ES-I3 (cell line): ENCODE measurements around the gene AIMP1.

Experiments
- H3K36me3 ChIP-seq: 2 replicates; pipeline ENCODE4 v1.6.1; 2013; ENCODE audit warnings: mild to moderate bottlenecking, low read length, control low read depth, moderate library complexity; ENCODE audit not compliant: insufficient read depth
- H3K4me1 ChIP-seq: 2 replicates; pipeline ENCODE4 v1.6.1; 2013; ENCODE audit warnings: mild to moderate bottlenecking, control low read depth, low read length; ENCODE audit not compliant: insufficient read depth
- H3K9ac ChIP-seq: 2 replicates; pipeline ENCODE4 v1.6.1; 2013; ENCODE audit warnings: low read depth, mild to moderate bottlenecking, low read length, moderate library complexity
- H3K9me3 ChIP-seq: 2 replicates; pipeline ENCODE4 v1.6.1; 2013; ENCODE audit warnings: mild to moderate bottlenecking, low read length, moderate library complexity; ENCODE audit not compliant: control insufficient read depth, insufficient read depth

AIMP1 gene

DNA sequence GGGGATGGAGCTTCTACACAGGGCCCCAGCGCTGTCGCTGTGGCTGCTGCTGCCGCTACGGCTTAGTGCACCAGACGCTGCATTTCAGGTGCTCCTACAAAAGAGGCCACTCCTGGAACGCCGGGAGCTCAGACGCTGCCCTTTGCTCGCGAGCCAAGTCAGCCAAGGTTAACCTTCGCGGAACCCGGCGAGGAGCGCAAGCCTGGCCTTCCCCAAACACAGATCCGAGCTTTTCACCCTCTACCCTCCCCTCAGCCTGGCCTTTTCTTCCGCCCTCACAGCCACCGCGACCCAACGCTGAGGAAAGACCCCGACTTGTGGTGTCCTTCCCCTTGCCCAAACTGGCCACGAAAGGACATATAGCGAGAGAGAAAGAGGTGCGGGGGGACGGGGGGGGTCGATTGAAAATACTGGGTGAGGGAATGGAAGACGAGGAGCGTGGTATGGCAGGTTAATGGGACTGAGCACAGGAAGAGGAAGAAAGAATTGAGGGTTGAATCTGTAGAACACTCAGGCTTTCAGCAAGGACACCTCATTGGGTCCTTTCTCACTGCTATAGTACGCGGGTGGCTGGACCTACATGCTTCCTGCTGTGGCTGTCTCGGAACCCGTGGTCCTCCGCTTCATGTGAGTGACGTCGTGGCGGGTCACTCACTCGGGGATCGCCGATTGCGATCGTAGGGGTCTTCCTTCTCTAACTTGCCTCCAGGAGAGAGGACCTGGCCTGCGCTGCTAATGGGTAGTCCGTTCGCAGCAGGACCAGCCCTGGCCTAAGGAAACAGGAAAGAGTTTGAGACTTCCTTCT lies at the start of gene AIMP1, which contains the start of gene TBCK:
Gene AIMP1 (plus strand): TSS at position 583 of the 805 bp plus-strand sequence. CDS start 8,460 bp downstream, outside the sequence.
Gene TBCK (minus strand): TSS at position 242 of the 805 bp plus-strand sequence. CDS start 7,249 bp downstream, outside the sequence.
- Histone ChIP-seq H3K9ac (peak within 1 kb of the TSS; percentile 82), H3K9me3 (no peaks in the 10 kb centered on the region), H3K4me1 (peaks cover 7% of the 10 kb centered on the region), H3K36me3 (no peaks in the 10 kb centered on the region)

DNA sequence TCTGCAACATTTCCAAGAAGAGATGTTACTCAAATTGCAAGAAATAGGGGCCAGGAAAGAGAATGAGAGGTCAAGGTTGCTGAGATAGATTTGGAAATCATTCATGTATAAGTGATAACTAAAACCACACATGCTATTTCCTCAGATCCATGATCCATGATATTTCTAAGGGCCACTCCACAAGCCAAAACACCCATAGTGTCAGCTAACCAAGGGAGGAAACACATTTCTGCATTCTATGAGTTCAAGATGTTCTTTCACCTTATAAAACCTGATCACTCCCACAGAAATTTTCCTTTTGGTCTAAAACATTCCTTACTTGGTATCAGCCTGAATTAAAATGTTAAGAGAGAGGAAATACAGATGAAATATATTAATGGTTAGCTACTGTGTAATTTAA lies 47.6 kb upstream of the AIMP1 start:
- Histone ChIP-seq H3K9me3 (no peaks in the 10 kb centered on the region), H3K36me3 (no peaks in the 10 kb centered on the region), H3K4me1 (no peaks in the 10 kb centered on the region), H3K9ac (no peak overlapping the region)

DNA sequence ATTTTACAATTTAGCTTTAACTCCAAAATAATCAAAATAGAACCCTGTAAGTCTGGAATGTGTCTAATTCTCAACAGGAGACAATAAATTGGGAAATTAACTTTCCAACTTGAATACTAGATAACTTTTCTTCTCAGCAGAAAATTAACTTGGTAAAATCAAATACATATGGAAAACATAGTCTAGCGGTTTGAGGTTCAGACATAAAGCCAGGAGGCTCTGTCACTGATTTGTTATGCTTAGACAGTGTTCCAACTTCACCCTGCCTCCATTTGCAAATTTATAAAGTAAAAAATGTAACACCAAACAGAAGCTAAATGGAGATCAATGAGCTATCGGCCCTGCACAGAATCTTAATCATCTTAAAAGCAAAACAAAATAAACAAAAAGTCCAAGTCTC lies 46.6 kb upstream of the AIMP1 start:
- no peak overlapping the region for H3K9ac ChIP-seq
- H3K4me1 ChIP-seq = no peaks in the 10 kb centered on the region
- no peaks in the 10 kb centered on the region for H3K9me3 ChIP-seq
- no peaks in the 10 kb centered on the region for H3K36me3 ChIP-seq

DNA sequence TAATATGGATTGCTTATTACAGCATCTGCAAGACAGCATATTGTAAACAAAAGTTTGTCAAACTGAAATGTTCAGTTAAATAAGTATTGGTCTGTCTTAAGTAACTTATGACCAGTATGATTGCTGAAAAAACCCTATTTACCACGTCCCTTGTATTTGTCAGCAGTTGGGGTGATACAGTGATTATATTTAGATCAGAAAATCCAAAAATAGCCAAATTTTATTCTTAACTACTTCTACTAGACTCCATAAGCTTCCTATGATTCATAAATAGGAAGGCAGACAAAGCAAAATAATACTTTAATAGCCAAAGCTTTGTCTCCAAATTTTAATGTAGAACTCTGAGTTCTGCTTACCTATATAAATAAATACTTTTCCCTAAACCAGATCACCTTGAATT lies 45.6 kb upstream of the AIMP1 start:
- H3K36me3 ChIP-seq = no peaks in the 10 kb centered on the region
- H3K9me3 ChIP-seq = no peaks in the 10 kb centered on the region
- H3K9ac ChIP-seq = no peak overlapping the region
- no peaks in the 10 kb centered on the region for H3K4me1 ChIP-seq

DNA sequence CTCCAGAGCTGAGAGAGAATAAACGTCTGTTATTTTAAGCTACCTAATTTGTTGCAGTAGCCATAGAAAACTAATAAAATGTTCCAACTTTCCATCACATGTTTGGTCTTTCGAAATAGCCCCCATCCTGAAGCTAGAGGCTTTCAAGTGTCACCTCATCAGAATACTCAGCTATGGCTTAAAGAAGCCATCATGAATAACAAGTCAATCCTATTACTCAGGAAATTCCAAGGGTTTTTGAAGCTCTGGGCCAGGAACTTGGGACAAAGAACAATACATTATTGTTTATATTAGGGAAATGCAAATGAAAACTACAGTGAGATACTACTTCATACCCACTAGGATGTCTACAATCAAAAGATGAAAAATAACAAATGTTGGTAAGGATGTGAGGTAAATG lies 42.5 kb upstream of the AIMP1 start:
- Histone ChIP-seq H3K4me1 (no peaks in the 10 kb centered on the region), H3K36me3 (no peaks in the 10 kb centered on the region), H3K9me3 (no peaks in the 10 kb centered on the region), H3K9ac (no peak overlapping the region)

DNA sequence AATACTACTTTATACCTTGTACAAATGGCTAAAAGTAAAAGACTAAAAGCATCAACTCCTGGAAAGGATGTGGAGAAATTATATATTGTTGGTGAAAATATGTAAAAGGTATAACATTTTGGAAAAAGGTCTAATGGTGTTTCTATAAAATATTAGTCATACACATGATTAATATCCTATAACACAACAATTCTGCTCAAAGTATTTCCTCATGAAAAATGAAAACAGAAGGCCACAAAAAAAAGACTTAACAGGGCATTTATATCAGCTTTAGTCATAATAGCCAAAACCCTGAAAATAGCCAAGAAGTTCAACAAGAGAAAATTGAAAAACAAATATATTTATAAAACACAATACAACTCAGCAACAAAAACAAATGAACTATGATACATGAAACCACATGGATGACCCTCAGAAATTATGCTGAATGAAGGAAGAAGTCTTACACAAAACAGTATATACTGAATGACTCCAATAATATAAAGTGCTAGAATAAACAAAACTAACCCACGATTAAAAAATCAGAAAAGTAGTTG lies 39.1 kb upstream of the AIMP1 start:
- Histone ChIP-seq H3K9ac (no peak overlapping the region), H3K9me3 (no peaks in the 10 kb centered on the region), H3K4me1 (no peaks in the 10 kb centered on the region), H3K36me3 (no peaks in the 10 kb centered on the region)

DNA sequence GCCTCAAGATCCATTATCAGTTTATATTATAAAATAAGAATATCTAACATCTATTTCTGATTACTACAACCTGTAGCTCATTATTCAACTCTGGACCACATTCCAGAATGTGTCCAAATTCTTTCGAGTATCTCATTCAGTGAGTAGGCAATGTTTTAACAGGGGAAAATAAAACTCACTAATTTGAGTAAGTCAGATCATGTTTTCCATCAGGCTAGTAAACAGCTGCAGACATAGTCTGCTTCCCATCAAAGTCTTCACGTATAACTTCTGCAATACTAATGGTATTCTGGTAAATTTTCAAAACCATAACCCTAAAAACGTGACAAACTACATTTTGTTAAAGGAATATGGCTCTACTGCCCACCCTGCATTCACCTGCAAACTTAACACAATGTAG lies 32.1 kb upstream of the AIMP1 start:
- Histone ChIP-seq H3K9me3 (no peaks in the 10 kb centered on the region), H3K36me3 (no peaks in the 10 kb centered on the region), H3K4me1 (0 out of 2 replicates have a peak, but pooled peaks cover 4% of the 10 kb centered on the region), H3K9ac (no peak overlapping the region)

DNA sequence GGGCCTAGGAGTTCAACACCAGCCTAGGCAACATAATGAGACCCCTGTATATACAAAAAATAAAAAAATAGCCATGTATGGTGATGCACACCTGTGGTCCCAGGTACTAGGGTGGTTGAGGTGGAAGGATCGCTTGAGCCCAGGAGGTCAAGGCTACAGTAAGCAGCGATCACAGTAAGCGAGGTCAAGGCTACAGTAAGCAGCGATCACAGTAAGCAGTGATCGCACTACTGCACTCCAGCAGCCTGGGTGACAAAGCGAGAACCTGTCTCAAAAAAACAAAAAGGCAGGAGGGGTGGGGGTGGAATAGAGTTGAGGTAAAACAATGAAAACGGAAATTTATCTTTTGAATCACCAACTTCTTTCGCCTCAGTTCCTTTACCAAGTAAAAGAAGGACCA lies 29.7 kb upstream of the AIMP1 start:
- Histone ChIP-seq H3K36me3 (no peaks in the 10 kb centered on the region), H3K9ac (no peak overlapping the region)

DNA sequence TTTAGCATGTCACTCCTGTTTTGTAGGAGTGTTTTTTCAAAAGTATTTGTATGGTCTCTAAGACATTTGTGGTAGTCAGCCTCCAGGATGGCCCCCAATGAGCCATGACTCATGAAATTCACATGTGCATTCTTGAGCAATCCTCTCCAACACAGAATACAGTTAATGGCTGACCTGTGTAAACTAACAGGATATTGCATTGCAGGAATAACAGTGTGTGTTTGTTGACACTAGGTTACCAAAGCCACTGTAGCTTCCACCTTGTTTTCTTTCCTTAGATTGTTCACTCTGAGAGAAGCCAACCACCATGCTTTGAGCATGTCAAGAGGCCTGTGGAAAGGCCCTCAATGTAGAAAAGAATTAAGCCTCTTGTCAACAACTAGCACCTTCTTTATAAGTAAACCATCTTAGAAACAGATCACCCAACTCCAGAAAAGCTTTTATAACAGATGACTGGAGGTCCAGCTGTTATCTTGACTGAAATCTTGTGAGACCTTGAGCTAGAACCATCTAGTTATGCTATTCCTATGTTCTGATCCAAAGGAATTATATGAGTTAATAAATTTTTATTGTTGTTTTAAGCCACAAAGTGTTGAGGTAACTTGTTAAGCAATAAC lies 28.9 kb upstream of the AIMP1 start:
- H3K36me3 ChIP-seq = no peaks in the 10 kb centered on the region
- H3K9me3 ChIP-seq = no peaks in the 10 kb centered on the region
- H3K4me1 ChIP-seq = 0 out of 2 replicates have a peak, but pooled peaks cover 4% of the 10 kb centered on the region
- no peak overlapping the region for H3K9ac ChIP-seq

More for the DNA sequence above, 29.7 kb upstream of the AIMP1 start:
- no peaks in the 10 kb centered on the region for H3K9me3 ChIP-seq
- H3K4me1 ChIP-seq = 0 out of 2 replicates have a peak, but pooled peaks cover 4% of the 10 kb centered on the region

DNA sequence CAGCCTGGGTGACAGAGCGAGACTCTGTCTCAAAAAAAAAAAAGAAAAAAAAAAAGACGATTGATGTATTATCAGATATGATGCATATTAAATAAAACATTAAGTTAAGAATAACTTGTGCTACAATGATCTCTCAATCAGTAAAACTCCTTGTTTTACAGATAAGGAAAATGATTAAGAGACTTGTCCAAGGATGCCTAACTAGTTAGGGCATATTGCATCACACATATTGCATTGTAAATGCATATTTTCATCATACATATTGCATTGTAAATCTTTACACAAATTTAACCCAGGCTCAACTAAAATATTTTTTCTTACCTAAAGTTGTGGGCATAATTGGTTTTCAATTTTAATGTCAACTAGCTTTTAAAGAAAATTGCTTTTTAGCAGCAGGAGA lies 26.6 kb upstream of the AIMP1 start:
- 0 out of 2 replicates have a peak, but pooled peaks cover 4% of the 10 kb centered on the region for H3K4me1 ChIP-seq

DNA sequence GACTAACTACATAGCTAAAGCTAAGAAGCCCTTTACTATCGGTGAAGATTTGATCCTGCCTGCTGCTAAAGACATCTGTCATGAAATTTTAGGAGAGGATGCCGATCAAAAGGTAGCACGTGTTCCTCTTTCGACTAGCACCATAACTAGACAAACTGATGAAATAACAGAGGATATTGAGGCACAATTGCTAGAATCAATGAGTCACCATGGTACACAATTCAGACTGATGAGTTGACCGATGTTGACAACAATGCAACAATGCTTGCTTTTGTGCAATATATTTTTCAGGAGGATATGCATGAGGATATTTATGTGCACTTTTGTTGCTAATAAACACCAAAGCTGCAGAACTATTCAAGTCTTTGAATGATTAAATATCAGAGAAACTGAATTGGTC lies 24.7 kb upstream of the AIMP1 start:
- Histone ChIP-seq H3K4me1 (peaks cover 7% of the 10 kb centered on the region; the same call in 1 of the 2 replicates), H3K9ac (no peak overlapping the region), H3K36me3 (no peaks in the 10 kb centered on the region), H3K9me3 (no peaks in the 10 kb centered on the region)

More for the DNA sequence above, 26.6 kb upstream of the AIMP1 start:
- Histone ChIP-seq H3K36me3 (no peaks in the 10 kb centered on the region), H3K9ac (no peak overlapping the region), H3K9me3 (no peaks in the 10 kb centered on the region)

DNA sequence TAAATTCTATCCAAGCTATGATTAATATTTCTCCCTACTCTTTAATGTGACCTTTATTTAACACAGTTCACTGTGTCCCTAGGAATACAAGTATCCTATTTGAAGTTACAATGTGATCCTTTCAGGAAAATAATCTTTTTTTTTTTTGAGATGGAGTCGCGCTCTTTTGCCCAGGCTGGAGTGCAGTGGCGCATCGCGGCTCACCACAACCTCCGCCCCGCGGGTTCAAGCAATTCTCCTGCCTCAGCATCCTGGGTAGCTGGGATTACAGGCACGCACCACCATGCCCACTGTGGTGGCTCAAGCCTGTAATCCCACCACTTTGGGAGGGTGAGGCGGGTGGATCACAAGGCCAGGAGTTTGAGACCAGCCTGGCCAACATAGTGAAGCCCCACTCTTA lies 22.3 kb upstream of the AIMP1 start:
- peaks cover 3% of the 10 kb centered on the region; the same call in 1 of the 2 replicates for H3K4me1 ChIP-seq
- H3K9ac ChIP-seq = no peak overlapping the region
- H3K9me3 ChIP-seq = no peaks in the 10 kb centered on the region
- H3K36me3 ChIP-seq = no peaks in the 10 kb centered on the region

DNA sequence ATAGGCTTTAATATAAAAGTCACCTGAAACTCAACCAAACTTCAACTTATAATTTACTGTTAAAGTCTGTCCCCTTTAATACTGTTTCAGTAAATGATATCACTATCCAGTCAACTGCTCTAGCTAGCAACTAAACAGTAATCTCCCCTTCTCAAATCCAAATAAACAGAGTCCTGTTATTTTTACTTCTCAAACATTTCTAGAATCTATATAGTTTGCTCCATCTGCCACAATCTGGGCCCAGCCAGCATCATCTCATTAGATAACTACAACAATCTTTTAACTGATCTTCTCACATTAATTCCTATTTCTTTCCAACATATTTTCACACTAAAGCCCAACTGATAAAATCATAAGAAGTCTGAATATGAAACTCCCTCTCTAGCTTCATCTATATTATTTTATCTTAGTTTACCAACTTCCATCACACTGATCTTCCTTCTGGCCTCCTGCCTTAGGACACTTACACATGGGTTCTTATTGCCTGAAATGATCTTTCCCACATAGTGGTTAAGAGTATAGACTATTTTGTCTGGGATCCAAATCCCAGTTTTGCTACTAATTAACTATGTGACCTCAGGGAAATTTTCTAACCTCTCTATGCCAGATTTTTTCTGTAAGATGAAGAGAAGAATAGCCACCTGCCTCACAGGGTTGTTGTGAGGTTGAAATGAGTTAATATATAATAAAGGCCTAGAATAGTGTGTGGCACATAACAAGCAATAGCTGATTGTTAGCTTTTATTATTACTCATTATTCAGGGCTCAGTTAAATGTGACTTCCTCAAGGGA lies 18.9 kb upstream of the AIMP1 start:
- Histone ChIP-seq H3K36me3 (no peaks in the 10 kb centered on the region; the same call in 1 of the 2 replicates), H3K9me3 (no peaks in the 10 kb centered on the region), H3K9ac (no peak overlapping the region; the same call in 1 of the 2 replicates), H3K4me1 (peaks cover 10% of the 10 kb centered on the region; the same call in 1 of the 2 replicates)

DNA sequence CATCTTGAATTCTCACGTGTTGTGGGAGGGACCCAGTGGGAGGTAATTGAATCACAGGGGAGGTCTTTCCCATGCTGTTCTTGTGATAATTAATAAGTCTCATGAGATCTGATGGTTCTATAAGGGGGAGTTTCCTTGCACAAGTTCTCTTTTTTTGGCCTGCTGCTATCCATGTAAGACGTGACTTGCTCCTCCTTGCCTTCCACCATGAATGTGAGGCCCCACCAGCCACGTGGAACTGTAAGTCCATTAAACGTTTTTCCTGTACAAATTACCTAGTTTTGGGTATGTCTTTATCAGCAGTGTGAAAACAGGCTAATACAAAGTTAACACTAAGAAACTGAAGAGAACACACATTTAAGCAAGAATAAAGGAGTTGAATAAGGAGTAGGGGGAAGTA lies 16.4 kb upstream of the AIMP1 start:
- peaks cover 28% of the 10 kb centered on the region for H3K4me1 ChIP-seq
- no peak overlapping the region for H3K9ac ChIP-seq
- no peaks in the 10 kb centered on the region; the same call in 1 of the 2 replicates for H3K36me3 ChIP-seq
- no peaks in the 10 kb centered on the region for H3K9me3 ChIP-seq
